Fibroblast of villous mesenchyme (primary cell): Measurements from ENCODE around the gene LHX4. TPM values are rescaled to one million over a fixed set of nuclear protein-coding genes. Genes with fewer than 3 reads are reported as not detected.

Experiments
- DNase-seq: peaks from one replicate; pipeline ENCODE4 v3.0.0-alpha.2; 2010; ENCODE audit warnings: low read depth
- H3K4me3 ChIP-seq: 2 replicates; pipeline ENCODE4 v1.5.1; 2011; ENCODE audit warnings: low read depth, mild to moderate bottlenecking, low read length
- total RNA-seq: library from RNA; depleted of rRNA; stranded (reverse); fragments of >200 nt; gene quantifications from 2 replicates; pipeline ENCODE4 v1.2.3, GENCODE V29; 2012
- TF ChIP-seq, protein P1 (sequence below): IDR thresholded peaks from 2 replicates; pipeline ENCODE4 v1.5.1; 2012; ENCODE audit warnings: low read depth, mild to moderate bottlenecking, low read length; ENCODE audit not compliant: insufficient read depth

The LHX4 gene
- total RNA-seq, 1 donor, result 0.86 TPM

DNA sequence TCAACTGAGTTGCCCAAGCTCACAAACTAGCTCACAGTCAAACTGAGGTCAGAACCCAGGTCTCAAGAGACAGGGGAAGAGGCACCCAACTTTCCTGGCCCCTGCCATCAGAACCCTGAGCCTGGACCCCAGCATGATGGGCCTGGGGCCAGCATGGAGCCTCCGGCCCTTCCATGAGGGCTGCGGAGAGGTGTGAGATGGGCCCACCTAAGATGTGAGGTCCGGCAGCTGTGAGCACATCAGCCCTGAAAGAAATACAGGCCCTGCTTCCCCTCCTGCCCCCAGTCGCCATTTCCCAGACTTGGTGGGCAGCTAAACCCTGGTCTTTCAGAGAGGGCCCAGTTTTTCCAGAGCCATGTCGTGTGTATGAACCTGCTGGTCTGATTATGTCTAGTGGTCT is 44.8 kb upstream of the LHX4 start:
- DNase-seq, result no peak
- TF ChIP-seq, protein P1, sequence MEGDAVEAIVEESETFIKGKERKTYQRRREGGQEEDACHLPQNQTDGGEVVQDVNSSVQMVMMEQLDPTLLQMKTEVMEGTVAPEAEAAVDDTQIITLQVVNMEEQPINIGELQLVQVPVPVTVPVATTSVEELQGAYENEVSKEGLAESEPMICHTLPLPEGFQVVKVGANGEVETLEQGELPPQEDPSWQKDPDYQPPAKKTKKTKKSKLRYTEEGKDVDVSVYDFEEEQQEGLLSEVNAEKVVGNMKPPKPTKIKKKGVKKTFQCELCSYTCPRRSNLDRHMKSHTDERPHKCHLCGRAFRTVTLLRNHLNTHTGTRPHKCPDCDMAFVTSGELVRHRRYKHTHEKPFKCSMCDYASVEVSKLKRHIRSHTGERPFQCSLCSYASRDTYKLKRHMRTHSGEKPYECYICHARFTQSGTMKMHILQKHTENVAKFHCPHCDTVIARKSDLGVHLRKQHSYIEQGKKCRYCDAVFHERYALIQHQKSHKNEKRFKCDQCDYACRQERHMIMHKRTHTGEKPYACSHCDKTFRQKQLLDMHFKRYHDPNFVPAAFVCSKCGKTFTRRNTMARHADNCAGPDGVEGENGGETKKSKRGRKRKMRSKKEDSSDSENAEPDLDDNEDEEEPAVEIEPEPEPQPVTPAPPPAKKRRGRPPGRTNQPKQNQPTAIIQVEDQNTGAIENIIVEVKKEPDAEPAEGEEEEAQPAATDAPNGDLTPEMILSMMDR, result no peak
- no peak overlapping the region for H3K4me3 ChIP-seq

DNA sequence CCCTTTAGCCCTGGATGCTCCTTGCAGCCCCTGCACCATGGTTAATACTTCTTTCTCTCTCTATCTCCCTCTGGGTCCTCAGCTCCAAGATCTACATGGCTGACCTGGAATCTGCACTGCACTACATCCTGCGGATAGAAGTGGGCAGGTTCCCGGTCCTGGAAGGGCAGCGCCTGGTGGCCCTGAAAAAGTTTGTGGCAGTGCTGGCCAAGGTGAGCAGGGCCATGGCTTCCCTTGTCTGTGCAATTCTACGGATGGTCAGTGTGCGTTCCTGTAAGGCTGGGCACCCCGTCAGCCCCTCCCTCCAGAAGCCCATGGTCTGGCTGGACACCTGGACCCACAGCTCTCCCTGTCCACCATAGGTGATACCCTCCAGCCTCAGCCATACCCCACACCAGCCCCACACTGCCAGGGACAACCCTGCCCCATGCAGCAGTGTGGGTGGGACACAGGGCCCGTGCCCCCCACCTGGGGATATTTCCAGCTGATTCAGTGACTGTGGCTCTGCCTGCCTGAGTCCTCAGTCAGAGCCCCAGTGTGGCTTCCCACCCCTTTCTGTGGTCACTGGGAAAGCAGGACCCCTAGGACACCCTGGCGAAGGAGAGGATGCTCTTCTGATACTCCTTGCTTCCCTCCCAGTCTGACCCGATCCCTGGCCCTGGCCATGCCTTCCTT is 44.0 kb upstream of the LHX4 start:
- TF ChIP-seq, protein P1, result no peak
- no peak for DNase-seq
- no peak overlapping the region for H3K4me3 ChIP-seq

DNA sequence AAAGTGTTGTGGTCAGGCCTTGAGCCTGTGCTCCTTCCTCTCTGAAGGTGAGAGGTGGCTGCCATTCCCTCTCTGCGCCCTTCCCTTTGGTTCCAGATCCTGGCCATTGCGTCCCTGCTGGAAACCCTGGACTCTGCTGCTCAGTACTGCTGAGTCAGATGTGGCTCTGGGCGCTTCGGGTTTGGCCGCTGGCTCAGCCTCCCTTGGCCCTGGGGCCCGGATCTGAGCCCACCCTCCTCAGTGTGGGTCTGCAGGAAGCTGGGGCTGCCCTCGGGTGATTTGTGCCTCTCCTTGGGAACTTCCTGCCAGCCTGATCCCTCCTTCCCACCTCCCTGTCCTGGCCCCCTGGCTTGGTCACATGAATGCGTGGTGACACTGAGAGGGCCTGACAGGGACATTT is 43.2 kb upstream of the LHX4 start:
- no peak overlapping the region for H3K4me3 ChIP-seq
- TF ChIP-seq, protein P1, result no peak
- no peak for DNase-seq

DNA sequence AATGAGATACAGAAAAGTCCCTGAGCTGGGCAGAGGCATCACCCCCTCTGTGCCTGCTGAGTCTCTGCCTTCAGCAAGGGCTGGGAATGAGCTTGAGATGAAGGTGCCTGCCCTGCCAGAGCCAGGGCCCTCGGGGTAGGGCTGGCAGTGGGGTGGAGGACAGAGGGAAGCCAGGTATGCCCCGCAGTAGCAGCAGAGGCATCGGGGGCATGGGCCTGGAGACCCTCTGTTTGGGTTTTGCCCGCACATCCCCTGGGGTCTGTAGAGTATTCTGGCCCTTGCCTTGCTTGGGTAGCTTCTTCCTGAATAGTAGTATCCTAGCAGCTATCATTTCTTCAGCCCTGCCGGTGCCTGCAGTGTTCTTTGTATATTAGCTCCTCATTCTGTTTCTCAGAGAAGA is 42.4 kb upstream of the LHX4 start:
- no peak for DNase-seq
- no peak overlapping the region for H3K4me3 ChIP-seq
- TF ChIP-seq, protein P1, result no peak

DNA sequence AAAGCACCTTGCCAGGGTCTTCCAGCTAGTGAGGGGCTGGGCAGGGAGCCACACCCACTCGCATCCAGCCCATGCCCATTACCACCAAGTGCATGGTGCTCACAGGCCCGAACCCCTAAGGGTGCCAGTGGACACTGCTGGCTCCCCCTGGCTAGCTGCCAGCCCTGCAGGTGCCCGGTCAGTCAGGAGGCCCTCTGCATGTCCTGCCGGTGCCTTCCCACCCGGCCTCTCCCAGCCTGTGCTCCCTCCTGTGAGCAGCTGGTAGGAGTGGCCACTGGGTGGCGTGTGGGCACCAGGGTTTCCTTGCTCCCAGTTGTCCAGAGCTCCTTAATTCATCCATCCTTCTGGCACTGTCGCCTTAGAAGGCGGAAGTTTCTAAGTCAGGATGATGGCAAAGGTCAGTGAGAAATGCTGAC is 42.0 kb upstream of the LHX4 start:
- TF ChIP-seq, protein P1, result peak; percentile 79

DNA sequence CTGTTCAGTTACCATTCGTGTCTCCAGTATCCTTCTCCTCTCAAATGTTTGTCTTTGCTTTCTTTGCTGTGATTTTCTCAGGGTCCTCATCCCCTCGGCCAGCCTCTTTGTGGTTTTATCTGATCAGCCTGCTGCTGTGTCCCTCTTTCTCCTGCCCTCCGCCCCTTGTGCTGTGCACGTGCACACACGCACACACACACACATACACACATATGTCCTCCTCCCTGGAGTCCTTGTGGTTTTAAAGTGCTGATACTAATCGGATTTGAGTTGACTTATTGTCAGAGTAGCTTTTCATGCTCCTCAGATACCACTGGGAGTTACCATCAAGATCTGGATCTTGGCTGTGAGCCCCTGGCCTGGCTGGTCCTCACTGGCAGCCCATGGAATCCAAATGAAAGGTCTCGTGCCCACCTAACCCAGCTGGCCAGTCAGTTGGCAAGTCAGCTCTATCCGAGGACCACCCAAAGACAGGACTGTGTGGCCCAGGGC is 41.3 kb upstream of the LHX4 start:
- DNase-seq, result no peak
- TF ChIP-seq, protein P1, result no peak
- H3K4me3 ChIP-seq, result no peak overlapping the region

More for the DNA sequence above, 42.0 kb upstream of the LHX4 start:
- H3K4me3 ChIP-seq, result no peak overlapping the region
- peak; percentile 53 for DNase-seq

DNA sequence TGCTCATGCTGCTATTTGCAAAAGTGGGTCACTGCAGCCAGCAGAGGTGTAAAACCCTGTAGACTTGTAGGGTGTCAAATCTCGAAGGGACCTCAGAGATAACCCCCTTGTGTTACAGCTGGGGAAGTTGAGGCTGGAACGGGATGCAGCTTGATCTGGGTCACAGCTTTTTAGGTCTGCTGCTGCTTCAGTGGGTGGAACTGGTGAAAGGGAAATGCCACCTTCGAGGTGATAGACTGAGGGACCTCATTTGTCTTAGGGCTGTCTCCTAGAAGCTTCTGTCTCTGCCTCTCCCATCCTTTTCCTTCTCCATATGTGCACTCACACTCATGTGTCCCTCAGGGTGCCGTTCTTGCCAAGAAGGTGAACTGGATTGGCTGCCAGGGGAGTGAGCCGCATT is 40.0 kb upstream of the LHX4 start:
- H3K4me3 ChIP-seq, result no peak overlapping the region
- TF ChIP-seq, protein P1, result no peak
- DNase-seq, result no peak
